Measurements from ENCODE around the gene TRAPPC11. TPM values are rescaled to one million over a fixed set of nuclear protein-coding genes. Genes with fewer than 3 reads are reported as not detected.
"Not testable (repeated sequence)": the region's sequence is repeated elsewhere in the genome, so short reads cannot be mapped to it uniquely, and the experiment has no call there.

The TRAPPC11 gene
- total RNA-seq, 1 donor from 2014 or later = 33.5 TPM

DNA sequence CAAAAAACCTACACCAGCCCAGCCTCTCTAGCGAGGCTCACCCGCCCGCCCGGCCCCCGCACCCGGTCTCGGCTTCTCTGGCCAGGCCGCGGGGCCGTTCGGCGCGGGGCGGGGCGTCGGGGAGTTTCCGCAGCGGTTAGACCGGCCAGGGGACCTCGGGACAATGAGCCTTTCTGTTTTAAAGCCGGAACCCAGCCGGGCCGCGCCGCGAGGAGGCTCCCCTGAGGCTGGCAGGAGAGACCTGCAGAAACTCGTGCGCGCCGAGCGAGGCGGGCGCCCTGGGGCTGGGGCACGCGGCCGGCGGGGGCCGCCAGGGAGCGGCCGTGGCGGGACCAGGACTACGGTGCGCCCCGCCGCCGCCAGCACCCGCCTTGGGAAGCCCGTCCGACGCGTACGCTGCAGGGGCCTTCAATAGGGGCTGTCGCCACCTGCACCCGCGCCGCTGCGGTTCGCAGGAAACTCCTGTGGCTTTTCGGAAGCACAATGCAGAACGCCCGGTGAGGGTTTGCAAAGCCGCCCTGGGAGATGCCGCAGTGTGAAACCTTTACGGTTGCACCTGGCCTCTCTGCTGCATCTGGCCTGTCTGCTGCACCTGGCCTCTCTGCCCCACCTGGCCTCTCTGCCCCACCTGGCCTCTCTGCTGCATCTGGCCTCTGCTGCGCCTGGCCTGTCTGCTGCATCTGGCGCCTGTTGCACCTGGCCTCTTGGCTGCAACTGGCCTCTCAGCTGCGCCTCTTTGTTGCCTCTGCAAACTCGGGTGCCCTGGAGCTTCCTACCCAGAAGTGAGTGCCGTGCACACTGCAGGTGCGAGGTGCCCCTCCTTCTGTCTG is 63.9 kb downstream of the TRAPPC11 start:
- peak; percentile 52 for DNase-seq (ENCODE audit: low spot score)
- H3K27me3 Mint-ChIP-seq (ENCODE audit: unreplicated experiment) = peaks cover 5% of the 10 kb centered on the region
- peak overlapping the region; percentile 69 for H3K4me3 Mint-ChIP-seq (ENCODE audit: unreplicated experiment)
- H3K27ac Mint-ChIP-seq (ENCODE audit: unreplicated experiment) = no peak overlapping the region
- no peaks in the 10 kb centered on the region for H3K36me3 Mint-ChIP-seq (ENCODE audit: low read depth, unreplicated experiment)
- peaks cover 3% of the 10 kb centered on the region for H3K4me1 Mint-ChIP-seq (ENCODE audit: unreplicated experiment)
- no peak for TF ChIP-seq CTCF (IDR thresholded peaks at IDR 0.05; ENCODE audit: unreplicated experiment)
- no peaks in the 10 kb centered on the region for H3K9me3 Mint-ChIP-seq (ENCODE audit: unreplicated experiment)

DNA sequence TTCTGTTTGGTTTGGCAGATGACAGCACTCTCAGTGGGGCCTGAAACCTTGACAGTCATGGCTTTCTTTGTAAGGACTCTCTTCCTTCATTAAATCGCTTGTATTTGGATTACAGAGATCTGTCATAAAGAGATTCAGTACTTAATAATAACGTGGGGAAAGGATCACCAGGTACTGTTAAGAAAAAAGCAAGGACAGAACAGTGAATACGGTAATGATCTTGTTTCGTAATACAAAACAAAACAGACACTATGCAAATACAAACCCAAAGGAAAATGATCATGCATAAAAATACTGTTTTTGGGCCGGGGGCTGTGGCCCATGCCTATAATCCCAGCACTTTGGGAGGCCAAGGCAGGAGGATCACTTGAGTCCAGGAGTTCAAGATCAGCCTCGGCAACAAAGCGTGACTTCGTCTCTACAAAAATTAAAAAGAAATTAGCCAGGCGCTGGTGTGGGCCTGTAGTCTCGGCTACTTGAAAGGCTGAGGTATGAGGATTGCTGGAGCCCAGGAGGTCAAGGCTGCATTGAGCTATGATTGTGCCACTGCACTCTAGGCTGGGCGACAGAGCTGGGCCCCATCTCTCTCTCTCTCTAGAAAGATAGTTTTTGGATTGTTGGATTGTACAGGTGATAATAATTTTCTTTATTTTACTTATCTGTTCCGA is 64.6 kb downstream of the TRAPPC11 start:
- Mint-ChIP-seq H3K27me3 (ENCODE audit: unreplicated experiment) (peaks cover 5% of the 10 kb centered on the region), H3K4me1 (ENCODE audit: unreplicated experiment) (peaks cover 3% of the 10 kb centered on the region), H3K27ac (ENCODE audit: unreplicated experiment) (no peak overlapping the region), H3K9me3 (ENCODE audit: unreplicated experiment) (no peaks in the 10 kb centered on the region), H3K36me3 (ENCODE audit: low read depth, unreplicated experiment) (no peaks in the 10 kb centered on the region), H3K4me3 (ENCODE audit: unreplicated experiment) (peak overlapping the region; percentile 69)
- TF ChIP-seq CTCF (IDR thresholded peaks at IDR 0.05; ENCODE audit: unreplicated experiment) = no peak
- no peak for DNase-seq (ENCODE audit: low spot score)

DNA sequence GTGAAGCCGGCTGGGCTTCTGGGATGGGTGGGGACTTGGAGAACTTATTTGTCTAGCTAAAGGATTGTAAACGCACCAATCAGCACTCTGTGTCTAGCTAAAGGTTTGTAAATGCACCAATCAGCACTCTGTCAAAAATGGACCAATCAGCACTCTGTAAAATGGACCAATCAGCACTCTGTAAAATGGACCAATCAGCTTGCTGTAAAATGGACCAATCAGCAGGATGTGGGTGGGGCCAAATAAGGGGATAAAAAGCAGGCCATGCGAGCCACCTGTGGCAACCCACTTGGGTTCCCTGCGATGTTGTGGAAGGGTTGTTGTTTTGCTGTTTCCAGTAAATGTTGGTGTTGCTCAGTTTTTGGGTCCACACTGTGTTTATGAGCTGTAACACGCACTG is 66.5 kb downstream of the TRAPPC11 start:
- not testable (repeated sequence) for H3K27ac Mint-ChIP-seq (ENCODE audit: unreplicated experiment); H3K9me3 Mint-ChIP-seq (ENCODE audit: unreplicated experiment); H3K27me3 Mint-ChIP-seq (ENCODE audit: unreplicated experiment); DNase-seq (ENCODE audit: low spot score); H3K4me3 Mint-ChIP-seq (ENCODE audit: unreplicated experiment); H3K4me1 Mint-ChIP-seq (ENCODE audit: unreplicated experiment); H3K36me3 Mint-ChIP-seq (ENCODE audit: low read depth, unreplicated experiment)

- H3K9me3 Mint-ChIP-seq (ENCODE audit: unreplicated experiment) = no peaks in the 10 kb centered on the region
- H3K27ac Mint-ChIP-seq (ENCODE audit: unreplicated experiment) = no peak overlapping the region
- H3K4me3 Mint-ChIP-seq (ENCODE audit: unreplicated experiment) = no peak overlapping the region
- H3K27me3 Mint-ChIP-seq (ENCODE audit: unreplicated experiment) = peaks cover 5% of the 10 kb centered on the region
- peaks cover 3% of the 10 kb centered on the region for H3K4me1 Mint-ChIP-seq (ENCODE audit: unreplicated experiment)
- H3K36me3 Mint-ChIP-seq (ENCODE audit: low read depth, unreplicated experiment) = no peaks in the 10 kb centered on the region
- no peak for TF ChIP-seq CTCF (IDR thresholded peaks at IDR 0.05; ENCODE audit: unreplicated experiment)
- DNase-seq (ENCODE audit: low spot score) = no peak
Measured at GRCh38 chr4:183727482-183727881, 68.4 kb downstream of the TRAPPC11 start.

GRCh38 chr4:183728223-183729068 is 69.4 kb downstream of the TRAPPC11 start:
- peaks cover 2% of the 10 kb centered on the region for H3K4me1 Mint-ChIP-seq (ENCODE audit: unreplicated experiment)
- H3K4me3 Mint-ChIP-seq (ENCODE audit: unreplicated experiment) = no peak overlapping the region
- H3K27ac Mint-ChIP-seq (ENCODE audit: unreplicated experiment) = no peak overlapping the region
- H3K9me3 Mint-ChIP-seq (ENCODE audit: unreplicated experiment) = no peaks in the 10 kb centered on the region
- H3K27me3 Mint-ChIP-seq (ENCODE audit: unreplicated experiment) = peaks cover 1% of the 10 kb centered on the region
- TF ChIP-seq CTCF (IDR thresholded peaks at IDR 0.05; ENCODE audit: unreplicated experiment) = no peak
- no peaks in the 10 kb centered on the region for H3K36me3 Mint-ChIP-seq (ENCODE audit: low read depth, unreplicated experiment)
- DNase-seq (ENCODE audit: low spot score) = no peak

Measured in endothelial cell (in vitro differentiated cells).